HepG2 (cell line): ENCODE measurements around the gene DPM2. TPM values are rescaled to one million over a fixed set of nuclear protein-coding genes. Genes with fewer than 3 reads are reported as not detected.

Experiments used
- ARID2 ChIP-seq: sonication (generic); formaldehyde crosslinking; IDR thresholded peaks from 2 replicates; pipeline ENCODE4 v1.8.1; 2022; ENCODE audit warnings: mild to moderate bottlenecking, missing genetic modification reagents, borderline replicate concordance
- CHD4 ChIP-seq: fragments of 200-600 bp; sonication (generic); IDR thresholded peaks from 2 replicates; pipeline ENCODE4 v1.7.0; 2017; ENCODE audit warnings: mild to moderate bottlenecking, low read length, borderline replicate concordance
- FOXM1 ChIP-seq: sonication (generic); formaldehyde crosslinking; IDR thresholded peaks from 2 replicates; pipeline ENCODE4 v1.5.0; 2020; ENCODE audit warnings: missing genetic modification reagents
- HOMEZ ChIP-seq: IDR thresholded peaks from 2 replicates; pipeline ENCODE4 v1.6.1; 2016; ENCODE audit warnings: low read depth
- NCOA1 ChIP-seq: sonication (generic); formaldehyde crosslinking; IDR thresholded peaks from 2 replicates; pipeline ENCODE4 v1.9.0; 2021; ENCODE audit warnings: missing genetic modification reagents
- NFRKB ChIP-seq: fragments of 450-650 bp; IDR thresholded peaks from 2 replicates; pipeline ENCODE4 v1.6.1; 2017
- PRDM10 ChIP-seq: sonication (generic); formaldehyde crosslinking; IDR thresholded peaks from 2 replicates; pipeline ENCODE4 v1.4.0; 2020; ENCODE audit warnings: low read depth, missing genetic modification reagents
- PRMT3 ChIP-seq: sonication (generic); formaldehyde crosslinking; IDR thresholded peaks from 2 replicates; pipeline ENCODE4 v1.8.1; 2022; ENCODE audit warnings: low read depth, mild to moderate bottlenecking, moderate library complexity, missing genetic modification reagents, borderline replicate concordance
- SAFB2 ChIP-seq: sonication (generic); formaldehyde crosslinking; IDR thresholded peaks from 2 replicates; pipeline ENCODE4 v1.5.1; 2020; ENCODE audit warnings: missing genetic modification reagents, low read depth, mild to moderate bottlenecking, borderline replicate concordance
- ZBTB34 ChIP-seq: sonication (generic); formaldehyde crosslinking; IDR thresholded peaks from 2 replicates; pipeline ENCODE4 v1.8.0; 2022; ENCODE audit warnings: mild to moderate bottlenecking, missing genetic modification reagents
- ZBTB7A ChIP-seq: sonication (generic); formaldehyde crosslinking; IDR thresholded peaks from 2 replicates; pipeline ENCODE4 v1.8.0; 2022; ENCODE audit warnings: mild to moderate bottlenecking, missing genetic modification reagents
- ZNF362 ChIP-seq: sonication (generic); formaldehyde crosslinking; IDR thresholded peaks from 2 replicates; pipeline ENCODE4 v1.4.0; 2020; ENCODE audit warnings: missing genetic modification reagents, mild to moderate bottlenecking, borderline replicate concordance
- polyA plus RNA-seq, 8 experiments: library from polyadenylated mRNA; depleted of rRNA in 3 of 8; stranded (reverse) in 7 of 8; unstranded in 1 of 8; fragments of >200 nt; fragmentation: Illumina TruSeq in 4 of 8; extraction: Trizol in 4 of 8; gene quantifications; 2 replicates each; pipeline versions ENCODE4 v1.2.1 to v1.2.3, GENCODE V29; 2011 to 2016; ENCODE audit warnings: low read depth in 4 of 8, missing spikeins in 1 of 8, mixed read lengths in 1 of 8; ENCODE audit not compliant: insufficient read depth in 1 of 8
- total RNA-seq, 5 experiments: library from RNA; depleted of rRNA; stranded (reverse); fragments of >200 nt; fragmentation: Illumina TruSeq; extraction: Trizol; gene quantifications; 2 replicates each; pipeline ENCODE4 v1.2.3, GENCODE V29; 2016; ENCODE audit warnings: low read depth in 1 of 5

DPM2 gene
- total and polyA plus RNA-seq, 2 of the 13 experiments (the other 11 are each of a cell fraction or from before 2014, with no cell fraction given): 24.8 to 35.3 TPM

GRCh38 chr9:127930231-127931091 lies 7.2 kb downstream of the DPM2 start, which contains the start of gene PIP5KL1 (continued):
- TF ChIP-seq PRDM10 (CRISPR knock-in tag): no peak
- no peak for TF ChIP-seq NCOA1 (CRISPR knock-in tag)
- no peak for TF ChIP-seq ARID2 (CRISPR knock-in tag)
- TF ChIP-seq HOMEZ (CRISPR knock-in tag): no peak
- no peak for TF ChIP-seq PRMT3 (CRISPR knock-in tag)
- no peak for TF ChIP-seq ZBTB34 (CRISPR knock-in tag)
- no peak for TF ChIP-seq ZBTB7A
- 0 out of 2 replicates have a peak, but pooled peaks have one; percentile 10 for TF ChIP-seq CHD4
- TF ChIP-seq NFRKB: no peak
- TF ChIP-seq SAFB2 (CRISPR knock-in tag): no peak
- TF ChIP-seq ZNF362: no peak
- TF ChIP-seq FOXM1 (CRISPR knock-in tag): no peak
